NCI-H460 (cell line): ENCODE results near the gene PWP1. TPM values are rescaled to one million over a fixed set of nuclear protein-coding genes. Genes with fewer than 3 reads are reported as not detected.

ENCODE experiments used
- DNase-seq: peaks from one replicate; pipeline ENCODE4 v3.0.0-alpha.2; 2016; ENCODE audit warnings: low read depth; ENCODE audit errors: extremely low read depth
- polyA plus RNA-seq: library from polyadenylated mRNA; depleted of rRNA; stranded (reverse); fragments of >200 nt; gene quantifications from 2 replicates; pipeline ENCODE4 v1.2.3, GENCODE V29; 2014; cell fraction: nucleus; rRNA removed
- total RNA-seq: library from RNA; depleted of rRNA; stranded (reverse); fragments of >200 nt; shearing (Covaris generic); gene quantifications from 2 replicates; pipeline ENCODE4 v1.2.3, GENCODE V29; 2014; rRNA removed

Gene PWP1
- total RNA-seq: 79.4 and 88.3 TPM in 2 replicates
- 94.1 and 201 TPM in 2 replicates for polyA plus RNA-seq

DNA sequence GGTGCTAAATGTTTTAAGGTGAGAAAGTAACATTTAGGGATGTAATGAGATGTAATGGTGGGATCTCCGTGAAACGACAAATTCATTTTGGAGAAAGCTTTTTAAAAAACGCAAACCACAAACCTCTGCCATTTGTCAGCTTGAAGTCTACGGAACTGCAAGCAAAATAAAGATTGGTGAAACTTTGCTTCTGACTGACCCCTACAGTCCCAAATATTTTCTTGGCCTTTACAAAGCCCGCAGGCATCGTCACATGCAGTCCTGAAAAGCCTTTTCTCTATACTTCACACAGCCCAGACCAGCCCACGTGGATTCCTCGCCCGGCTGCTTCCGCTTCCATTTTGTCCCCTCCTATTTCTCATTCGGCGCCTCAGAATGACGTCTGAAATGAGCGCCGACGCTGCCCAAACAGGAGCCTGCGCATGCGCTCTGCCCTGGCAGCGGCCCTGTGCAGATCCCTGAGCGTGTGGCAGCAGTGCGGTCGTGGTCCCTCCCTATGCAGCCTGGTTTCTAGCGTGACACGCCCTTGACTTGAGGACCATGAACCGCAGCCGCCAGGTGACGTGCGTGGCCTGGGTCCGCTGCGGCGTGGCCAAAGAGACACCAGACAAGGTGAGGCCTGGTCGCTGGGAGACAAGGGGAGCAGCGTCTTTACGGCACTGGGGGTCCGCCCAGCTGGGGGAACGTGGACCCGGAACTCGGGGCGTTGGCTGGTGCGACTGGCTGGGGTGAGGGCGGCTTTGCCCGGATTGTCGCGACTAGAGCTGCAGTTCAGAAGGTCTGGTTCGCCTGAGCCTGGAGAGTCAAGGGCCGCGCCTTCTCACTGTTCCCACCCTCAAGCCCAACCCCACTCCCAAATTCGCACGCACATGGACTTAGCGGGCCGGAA is at the start of gene PWP1:
Gene PWP1, plus strand, starts transcription at position 440 of the 889 bp plus-strand sequence. Its CDS starts 101 bp downstream, at position 541.
- peak; percentile 95 for DNase-seq

DNA sequence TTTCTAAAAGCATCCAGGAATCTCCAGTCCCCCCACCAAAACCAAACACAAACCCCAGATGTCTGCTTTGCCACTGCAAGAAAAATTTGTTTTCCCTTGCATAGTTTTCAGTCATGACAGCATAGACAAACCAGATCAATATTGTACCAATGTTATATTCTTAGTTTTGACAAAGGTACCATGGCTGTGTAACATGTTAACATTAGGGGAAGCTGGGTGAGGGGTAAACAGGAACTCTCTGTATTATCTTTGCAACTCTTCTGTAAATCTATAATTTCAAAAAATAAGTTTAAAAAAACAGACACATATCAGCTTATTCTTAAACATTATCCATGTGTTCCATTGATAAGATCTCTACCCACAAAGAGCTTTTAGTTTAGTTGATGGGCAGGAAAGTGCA is 44.4 kb upstream of the PWP1 start:
- no peak for DNase-seq

DNA sequence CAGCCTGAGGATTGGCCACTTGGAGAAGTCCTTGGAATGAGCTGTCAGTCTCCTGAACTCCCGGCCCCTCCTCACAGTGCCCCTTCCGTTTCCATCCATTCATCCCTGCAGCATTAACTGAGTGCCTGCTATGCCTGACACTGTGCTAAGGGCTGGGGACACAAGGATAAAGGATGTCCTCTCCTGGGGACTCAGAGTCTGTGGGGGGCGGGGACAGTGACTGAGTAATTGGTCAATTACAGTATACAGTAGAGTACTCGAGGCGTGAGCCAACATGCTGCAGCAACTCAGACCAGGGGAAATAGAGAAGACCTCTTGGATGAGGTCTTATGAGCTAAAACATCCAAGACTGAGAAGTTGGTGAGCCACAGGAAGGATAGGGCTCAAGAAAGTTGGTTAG is 43.4 kb upstream of the PWP1 start:
- no peak for DNase-seq

DNA sequence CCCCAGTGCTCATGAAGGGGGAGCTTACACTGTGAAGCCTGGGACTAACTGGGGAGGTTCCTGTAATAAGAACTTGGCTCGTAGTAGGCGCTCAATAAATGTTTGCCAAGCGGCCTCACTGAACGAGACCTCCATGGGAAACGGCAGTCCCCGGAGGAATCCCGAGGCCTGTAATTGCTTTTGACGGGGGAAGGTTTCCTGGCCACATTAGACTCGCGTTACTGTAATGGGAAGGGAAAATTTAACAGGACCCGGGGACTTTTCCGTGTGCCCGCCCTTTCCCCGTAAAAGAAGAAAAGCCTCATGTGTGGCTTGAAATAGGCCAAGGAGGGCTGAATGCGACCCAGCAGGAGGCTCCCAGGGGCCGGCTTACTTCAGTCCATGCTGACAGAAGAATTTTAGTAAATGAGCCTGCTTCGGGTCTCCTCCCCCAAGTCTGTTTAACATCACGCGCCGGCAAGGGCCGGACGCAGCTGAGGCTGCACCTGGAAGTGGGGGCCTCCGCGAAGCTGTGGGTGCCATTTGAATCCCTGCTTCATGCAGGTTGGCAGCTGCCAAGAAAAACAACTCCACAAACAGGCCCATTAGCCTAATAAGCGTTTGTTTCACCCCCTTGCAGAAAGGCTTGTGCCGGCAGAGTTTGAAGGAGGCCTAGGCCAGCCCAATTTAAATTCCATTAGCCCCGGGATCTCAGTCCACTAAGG is 39.8 kb upstream of the PWP1 start:
- no peak for DNase-seq

DNA sequence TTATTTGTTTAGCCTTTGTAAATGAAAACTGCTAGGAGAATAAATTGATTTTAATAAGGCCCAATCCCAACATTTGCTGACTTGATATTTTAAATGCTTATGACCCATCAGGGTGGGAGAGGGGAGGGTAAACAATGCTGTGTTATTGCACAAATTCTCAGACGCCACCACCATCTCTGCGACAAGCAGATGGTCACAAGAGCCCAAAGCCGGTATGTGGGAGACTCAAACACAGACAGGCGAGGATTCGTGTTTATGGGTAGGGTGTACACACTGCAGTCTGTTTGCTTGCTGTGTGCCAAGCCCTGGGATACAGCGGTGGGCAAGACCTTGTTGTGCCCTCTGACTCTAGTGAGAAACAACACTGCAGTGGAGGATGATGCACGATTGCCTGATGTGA is 39.2 kb upstream of the PWP1 start:
- DNase-seq: no peak

DNA sequence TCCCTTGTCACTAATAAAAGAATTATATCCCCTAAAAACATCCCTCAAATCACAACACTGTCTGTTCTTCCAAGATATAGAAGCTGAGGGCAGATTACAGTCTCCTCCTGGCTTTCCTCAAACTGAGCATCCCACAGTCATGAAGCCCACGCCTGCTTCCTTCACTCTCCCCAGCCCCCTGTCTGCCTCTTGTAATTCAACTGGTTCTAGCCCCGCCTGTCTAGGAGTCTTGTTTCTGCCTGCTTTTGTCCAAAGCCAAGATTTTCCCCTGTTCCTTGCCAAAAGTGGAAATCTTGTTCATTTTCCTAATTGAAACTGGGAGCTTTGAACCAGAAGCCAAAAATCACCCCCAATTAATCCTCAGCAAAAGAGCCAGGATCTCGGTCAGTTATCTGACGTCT is 35.9 kb upstream of the PWP1 start:
- DNase-seq: no peak

DNA sequence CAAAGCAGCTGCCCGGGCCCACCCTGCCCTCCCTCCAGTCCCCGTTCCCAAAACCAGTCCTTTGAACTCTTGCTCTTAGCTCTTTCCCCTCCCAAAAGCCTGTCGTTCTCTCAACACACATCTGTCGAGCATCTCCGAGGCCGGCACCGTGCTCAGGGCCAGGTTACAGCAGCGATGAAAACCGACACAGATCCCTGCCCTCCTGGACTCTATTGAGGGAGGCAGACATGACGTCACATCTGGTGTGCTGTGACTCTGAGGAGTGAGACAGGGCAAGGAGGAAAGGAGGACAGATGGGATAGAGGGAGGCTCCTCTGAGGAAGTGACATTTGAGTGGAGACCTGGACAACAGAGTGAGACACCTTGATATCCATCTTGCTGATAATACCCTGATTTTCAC is 34.6 kb upstream of the PWP1 start:
- no peak for DNase-seq

DNA sequence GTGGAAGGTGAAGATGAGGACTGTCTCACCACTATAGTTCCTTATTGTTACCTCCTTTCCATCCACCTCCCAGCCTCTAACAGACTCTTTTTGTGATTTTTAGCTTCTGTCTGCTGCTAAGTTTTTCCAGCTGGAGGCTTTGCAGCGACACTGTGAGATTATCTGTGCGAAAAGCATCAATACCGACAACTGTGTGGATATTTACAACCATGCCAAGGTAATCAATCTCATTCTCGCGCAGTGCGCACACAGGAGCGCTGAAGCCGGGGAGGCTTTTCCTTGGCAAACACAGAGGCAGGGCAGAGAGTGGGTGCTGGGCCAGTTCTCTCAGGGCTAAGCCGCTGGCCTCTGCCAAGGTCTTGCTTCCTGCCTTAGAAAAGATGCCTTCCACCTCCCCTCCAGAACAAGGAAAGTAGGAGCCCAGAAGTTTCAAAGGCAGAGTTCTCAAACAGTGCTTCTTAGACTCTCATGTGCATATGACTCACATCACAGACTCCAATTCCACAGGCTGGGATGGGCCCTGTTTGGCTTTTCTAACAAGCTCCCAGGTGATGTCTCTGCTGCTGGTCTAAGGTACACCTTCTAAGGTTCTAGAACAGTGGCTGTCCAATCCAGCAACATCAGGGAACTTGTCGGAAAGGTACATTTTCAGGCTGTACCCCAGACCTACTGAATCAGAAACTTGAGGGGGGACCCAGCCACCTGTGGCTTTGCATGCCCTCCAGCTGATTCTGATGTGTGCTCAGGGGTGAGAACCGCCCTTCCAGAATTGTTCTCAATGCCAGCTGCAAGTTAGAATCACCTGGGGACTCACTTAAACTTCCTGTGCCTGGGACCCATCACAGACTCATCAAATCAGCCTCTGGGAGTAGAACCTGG is 33.8 kb upstream of the PWP1 start:
- DNase-seq: no peak

DNA sequence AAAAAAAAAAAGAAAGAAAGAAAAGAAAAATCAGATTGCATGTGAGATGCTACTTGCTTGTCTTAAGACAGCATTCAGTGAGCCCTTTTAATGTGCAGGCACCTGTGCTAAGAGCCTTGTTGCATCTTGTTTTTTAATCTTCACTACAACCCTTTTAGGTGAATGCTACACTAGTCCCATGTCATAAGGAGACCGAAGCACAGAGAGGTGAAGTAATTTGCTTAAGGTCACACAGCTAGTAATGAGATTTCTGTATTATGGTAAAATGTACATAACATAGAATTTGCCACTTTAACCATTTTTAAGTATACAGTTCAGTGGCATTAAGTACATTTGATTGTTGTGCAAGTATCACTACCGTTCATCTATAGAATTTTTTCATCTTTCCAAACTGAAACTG is 32.1 kb upstream of the PWP1 start:
- DNase-seq: no peak

DNA sequence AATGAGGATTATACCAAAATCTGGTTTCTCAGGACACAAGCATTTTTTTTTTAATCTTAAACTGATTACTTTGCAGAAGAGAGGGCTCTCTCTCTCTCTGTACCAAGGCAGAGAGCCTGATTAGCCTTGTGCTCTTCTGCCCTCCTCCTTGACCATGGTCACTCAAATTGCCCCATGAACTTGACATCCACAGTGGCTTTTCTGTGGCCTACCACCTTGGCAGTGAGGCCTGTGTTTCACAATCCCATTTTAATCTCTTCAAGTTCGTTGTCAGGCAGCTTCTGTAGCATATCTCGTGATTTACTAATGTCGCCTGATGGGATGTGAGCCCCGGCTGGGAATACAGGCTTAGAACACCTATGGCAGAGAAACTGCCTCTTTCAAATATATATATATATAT is 30.7 kb upstream of the PWP1 start:
- DNase-seq: no peak

DNA sequence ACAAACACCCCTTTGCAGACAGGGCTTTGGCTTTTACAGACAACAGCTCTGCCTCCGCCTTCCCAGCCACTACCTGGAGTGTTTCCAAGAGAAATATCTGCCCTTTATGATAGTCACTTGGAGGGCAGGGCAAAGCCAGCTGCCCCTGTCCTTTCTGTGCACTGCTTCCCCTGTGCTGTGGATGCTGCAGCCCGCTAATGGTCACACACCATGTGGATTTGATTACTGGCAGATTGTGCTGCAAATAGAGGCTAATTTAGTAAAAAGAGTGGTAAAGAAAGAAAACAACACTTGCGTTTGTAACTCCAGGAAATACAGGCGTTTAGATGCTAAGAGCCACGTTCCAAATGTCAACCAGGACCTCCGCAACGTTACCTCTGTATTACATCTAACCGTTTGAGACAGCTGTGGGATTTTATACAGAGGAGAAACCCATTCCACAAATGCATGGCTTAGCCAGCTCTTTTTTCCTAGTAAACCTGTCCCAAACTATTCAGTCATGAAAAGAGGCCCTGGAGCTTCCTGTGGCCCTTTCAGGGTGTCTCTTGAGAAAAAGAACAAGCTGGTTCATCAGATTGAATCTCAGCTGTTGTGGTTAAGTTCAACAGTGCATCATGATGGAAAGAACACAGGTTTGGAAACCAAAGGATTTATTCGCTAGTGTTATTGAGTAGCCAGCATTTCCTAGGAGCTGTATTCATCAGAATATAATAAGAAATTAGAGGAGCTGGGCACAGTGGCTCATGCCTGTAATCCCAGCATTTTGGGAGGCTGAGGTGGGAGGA is 30.1 kb upstream of the PWP1 start:
- DNase-seq: no peak

DNA sequence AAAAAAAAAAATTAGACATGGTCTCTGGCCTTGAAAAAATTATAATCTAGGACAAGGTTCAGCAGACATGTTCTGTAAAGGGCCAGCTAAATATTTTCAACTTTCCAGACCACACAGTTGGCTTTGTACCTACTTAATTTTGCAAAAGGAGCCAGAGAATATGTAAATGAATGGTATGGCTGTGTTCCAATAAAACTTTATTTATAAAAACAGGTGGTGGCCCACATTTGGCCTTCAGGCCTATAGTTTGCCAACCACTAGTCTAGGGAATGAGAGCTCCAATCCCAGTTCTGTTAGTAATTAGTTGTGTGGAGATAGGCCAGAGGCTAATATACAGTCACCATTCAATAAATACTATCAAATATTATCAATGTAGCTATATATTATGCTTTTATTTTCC is 29.3 kb upstream of the PWP1 start:
- DNase-seq: no peak

DNA sequence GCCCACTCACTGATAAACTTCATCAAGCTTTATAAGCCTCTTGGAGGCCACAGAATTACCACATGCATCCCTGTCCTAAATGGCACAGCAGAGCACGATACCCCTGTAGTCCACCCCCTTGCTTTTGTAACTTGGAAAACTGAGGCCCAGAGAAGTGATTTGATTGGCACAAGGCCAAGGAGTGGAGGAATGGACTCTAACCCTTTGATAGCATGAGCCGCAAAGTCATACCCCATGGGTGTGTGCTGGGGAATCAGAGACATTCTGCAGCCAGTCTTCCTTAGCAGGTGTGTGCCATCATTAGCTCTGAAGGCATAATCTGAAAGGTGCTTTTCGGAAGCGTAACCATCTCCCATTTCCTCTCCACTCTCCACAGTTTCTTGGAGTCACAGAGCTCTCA is 28.5 kb upstream of the PWP1 start:
- DNase-seq: no peak

DNA sequence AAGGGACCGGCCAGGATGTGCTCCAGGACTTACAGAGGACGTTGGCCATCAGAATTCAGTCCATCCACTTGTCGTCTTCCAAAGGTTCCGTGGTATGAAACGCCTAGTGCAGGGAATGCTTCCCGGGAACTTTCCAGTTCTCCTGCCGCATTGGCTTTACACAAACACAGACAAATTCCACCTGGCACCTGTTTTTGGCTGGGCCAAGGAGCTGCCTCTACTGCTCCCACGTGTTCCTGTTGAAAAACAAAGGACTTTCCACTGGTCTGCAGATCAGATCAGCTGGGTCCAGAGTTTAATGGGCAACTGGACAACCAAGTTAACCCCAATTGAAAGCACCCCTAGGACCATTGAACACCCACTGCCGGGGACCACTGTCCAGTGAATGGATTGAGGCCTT is 28.0 kb upstream of the PWP1 start:
- no peak for DNase-seq

DNA sequence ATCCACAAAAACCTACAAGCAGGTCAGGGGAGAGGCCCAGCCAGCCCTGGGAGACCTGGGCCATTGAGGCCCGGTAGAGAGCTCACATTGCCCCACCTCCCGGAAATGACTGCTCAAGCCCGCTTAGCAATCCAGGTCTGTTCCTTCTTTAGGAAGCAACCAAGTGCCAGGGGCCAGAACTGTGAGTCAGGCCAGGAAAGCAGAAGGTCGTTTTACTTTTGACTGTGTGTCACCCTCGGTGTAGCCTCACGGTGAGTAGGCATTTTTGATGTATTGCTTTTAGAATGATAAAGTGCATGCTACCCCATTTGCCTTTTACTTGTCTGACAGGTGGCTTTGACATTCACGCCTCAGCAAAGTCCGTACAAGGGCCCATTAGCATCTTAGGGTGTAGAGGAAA is 25.4 kb upstream of the PWP1 start:
- no peak for DNase-seq

DNA sequence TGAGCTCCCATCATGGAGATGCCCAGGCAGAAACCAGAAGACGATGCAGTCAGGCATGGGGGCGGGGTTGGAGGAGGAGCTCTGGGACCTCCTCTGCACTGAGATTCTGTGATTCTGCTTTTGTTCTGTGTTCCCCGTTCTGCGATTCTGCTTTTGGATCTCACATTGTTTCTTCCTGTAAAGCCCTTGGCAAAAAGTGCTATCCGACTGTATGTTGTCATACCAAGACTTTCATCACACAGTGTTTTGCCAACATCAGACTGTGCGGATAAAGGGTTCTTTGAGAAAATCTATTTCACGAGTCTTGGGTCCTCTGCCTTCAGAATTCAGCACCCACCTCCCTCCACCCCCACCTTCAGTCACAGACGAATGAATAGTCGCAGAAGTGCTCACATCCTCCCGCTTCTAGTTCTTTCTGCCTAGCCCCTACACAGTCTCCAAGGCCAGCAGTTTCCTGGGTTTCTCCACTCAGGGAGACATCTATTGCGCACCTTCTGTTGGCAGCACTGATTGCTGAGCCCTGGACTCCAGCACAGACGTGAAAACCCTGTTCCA is 24.7 kb upstream of the PWP1 start:
- no peak for DNase-seq

DNA sequence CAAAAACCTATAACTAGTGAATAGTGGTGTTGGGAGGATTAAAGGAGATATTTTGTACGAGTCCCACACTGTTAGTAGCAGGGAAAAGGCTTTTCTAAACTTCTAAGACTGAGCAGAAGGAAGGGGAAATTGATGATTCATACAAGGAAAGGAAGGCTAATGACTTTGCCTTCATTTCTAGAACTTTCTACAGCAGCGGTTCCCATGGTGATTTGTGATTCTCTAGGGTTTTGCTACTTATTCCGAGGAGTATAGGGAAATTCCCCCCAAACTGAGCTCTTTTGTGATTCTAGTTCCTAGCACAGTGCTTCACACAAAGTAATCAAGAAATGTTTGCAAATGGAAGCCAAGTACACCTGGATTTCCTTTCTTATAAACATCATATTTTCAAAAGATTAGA is 23.8 kb upstream of the PWP1 start:
- DNase-seq: no peak

DNA sequence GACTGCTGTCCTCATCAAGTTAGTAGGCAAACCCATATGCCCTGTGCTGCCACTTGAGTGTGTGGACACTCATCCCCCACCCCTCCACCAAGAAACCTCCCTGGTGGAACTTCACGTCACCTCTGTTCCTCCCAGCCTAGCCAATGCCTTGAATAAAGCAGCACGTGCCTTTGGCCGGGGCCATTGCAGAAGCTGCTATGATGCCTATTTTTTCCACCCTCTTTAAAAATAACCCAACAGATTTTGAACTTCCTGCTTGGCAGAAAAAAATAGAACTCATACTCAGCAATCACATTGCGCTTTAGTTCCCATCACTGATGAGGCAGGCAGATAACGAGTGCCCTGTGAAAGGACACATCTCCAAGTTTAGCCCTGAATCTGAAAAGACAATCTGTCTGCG is 23.1 kb upstream of the PWP1 start:
- DNase-seq: no peak

DNA sequence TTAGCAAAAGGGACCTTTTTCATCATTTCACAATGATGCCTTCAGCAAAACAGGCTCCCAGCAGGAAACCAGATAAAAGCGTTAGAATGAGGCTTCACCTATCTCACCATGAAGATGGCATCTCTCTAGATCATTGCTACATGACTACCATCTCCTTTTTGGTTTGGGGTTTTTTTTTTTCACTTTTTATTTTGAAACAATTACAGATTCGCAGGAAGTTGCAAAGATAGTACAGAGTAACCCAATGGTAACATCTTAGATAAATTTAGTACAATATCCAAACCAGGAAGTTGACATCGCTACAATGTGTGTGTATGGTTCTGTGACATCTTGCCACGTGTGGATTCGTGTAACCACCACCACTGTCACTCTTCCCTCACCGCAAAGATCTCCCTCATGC is 22.3 kb upstream of the PWP1 start:
- DNase-seq: no peak

DNA sequence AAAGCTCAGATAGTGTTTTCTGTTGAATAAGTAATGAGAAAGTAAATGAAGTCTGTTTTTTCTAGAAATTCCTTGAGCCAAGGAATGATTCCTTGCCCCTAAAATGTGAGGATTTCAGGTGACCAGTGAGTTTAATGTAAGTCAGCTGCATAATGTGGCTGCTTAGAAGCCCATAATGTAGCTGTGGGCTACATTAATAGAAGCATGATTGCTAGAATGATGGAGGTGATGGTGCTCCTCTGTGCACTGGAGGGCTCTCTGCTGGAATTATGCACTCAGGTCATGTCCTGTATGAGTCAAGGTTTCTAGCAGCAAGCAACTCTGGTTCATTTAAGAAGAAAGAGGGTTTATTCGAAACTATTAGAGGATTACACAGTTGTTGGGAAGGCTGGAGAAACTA is 19.6 kb upstream of the PWP1 start:
- no peak for DNase-seq
